Measurements from ENCODE around the gene PRRX2.
"Not testable (repeated sequence)": the region's sequence is repeated elsewhere in the genome, so short reads cannot be mapped to it uniquely, and the experiment has no call there.

PRRX2 gene

GRCh38 chr9:129761901-129762369, 96.5 kb downstream of the PRRX2 start:
- no peak overlapping the region for H3K4me3 ChIP-seq (ENCODE audit: low read depth, low read length)
- no peak for TF ChIP-seq CTCF (IDR thresholded peaks at IDR 0.05; ENCODE audit: insufficient read depth, low read depth, low read length, missing control alignments)
- no peak for DNase-seq (ENCODE audit: low read depth)

GRCh38 chr9:129762370-129762984, 97.0 kb downstream of the PRRX2 start:
- DNase-seq (ENCODE audit: low read depth); H3K4me3 ChIP-seq (ENCODE audit: low read depth, low read length): not testable (repeated sequence)

- no peak for TF ChIP-seq CTCF (IDR thresholded peaks at IDR 0.05; ENCODE audit: insufficient read depth, low read depth, low read length, missing control alignments)
- DNase-seq (ENCODE audit: low read depth), result no peak
- H3K4me3 ChIP-seq (ENCODE audit: low read depth, low read length), result no peak overlapping the region
Measured at GRCh38 chr9:129762985-129763926, 97.8 kb downstream of the PRRX2 start.

GRCh38 chr9:129765764-129766317, 100.4 kb downstream of the PRRX2 start:
- H3K4me3 ChIP-seq (ENCODE audit: low read depth, low read length), result no peak overlapping the region
- no peak for DNase-seq (ENCODE audit: low read depth)
- no peak for TF ChIP-seq CTCF (IDR thresholded peaks at IDR 0.05; ENCODE audit: insufficient read depth, low read depth, low read length, missing control alignments)

GRCh38 chr9:129768486-129768885, 103.0 kb downstream of the PRRX2 start:
- TF ChIP-seq CTCF (IDR thresholded peaks at IDR 0.05; ENCODE audit: insufficient read depth, low read depth, low read length, missing control alignments), result no peak
- no peak overlapping the region for H3K4me3 ChIP-seq (ENCODE audit: low read depth, low read length)
- DNase-seq (ENCODE audit: low read depth), result no peak

- TF ChIP-seq CTCF (IDR thresholded peaks at IDR 0.05; ENCODE audit: insufficient read depth, low read depth, low read length, missing control alignments), result no peak
- DNase-seq (ENCODE audit: low read depth), result no peak
Measured at GRCh38 chr9:129769669-129770068, 104.2 kb downstream of the PRRX2 start.

GRCh38 chr9:129770741-129771140, 105.3 kb downstream of the PRRX2 start:
- TF ChIP-seq CTCF (IDR thresholded peaks at IDR 0.05; ENCODE audit: insufficient read depth, low read depth, low read length, missing control alignments), result no peak
- no peak for DNase-seq (ENCODE audit: low read depth)
- no peak overlapping the region for H3K4me3 ChIP-seq (ENCODE audit: low read depth, low read length)

More at GRCh38 chr9:129769669-129770068, 104.2 kb downstream of the PRRX2 start:
- no peak overlapping the region for H3K4me3 ChIP-seq (ENCODE audit: low read depth, low read length)
